Caco-2 (cell line): ENCODE results near the gene IL1RAPL2. TPM values are rescaled to one million over a fixed set of nuclear protein-coding genes. Genes with fewer than 3 reads are reported as not detected.

Experiments used
- BruUV-seq: library from RNA; stranded (reverse); fragments of 400-500 nt; replicated peaks from 2 replicates; lab custom pipeline; 2021; lab: Mats Ljungman, UMichigan
- CTCF ChIA-PET: fragments of 300-600 bp; sonication (Branson Sonifier 250); formaldehyde crosslinking; loops from one replicate; lab custom pipeline; 2022; ENCODE audit warnings: antibody characterized with exemption; lab: Charles Lee
- POLR2A ChIA-PET: fragments of 300-600 bp; sonication (Branson Sonifier 250); formaldehyde crosslinking; loops from one replicate; lab custom pipeline; 2022; ENCODE audit warnings: antibody characterized with exemption; lab: Charles Lee
- DNase-seq, 2 experiments: peaks; one replicate each; pipeline versions ENCODE4 v3.0.0 to v3.0.0-alpha.2; 2020 to 2022
- H3K27me3 ChIP-seq: replicated peaks from 2 replicates; pipeline ENCODE4 v1.6.0; 2011; ENCODE audit warnings: low read length; ENCODE audit not compliant: control insufficient read depth, insufficient read depth
- H3K36me3 ChIP-seq: 2 replicates; pipeline ENCODE4 v1.5.1; 2011; ENCODE audit warnings: low read length; ENCODE audit not compliant: control insufficient read depth, insufficient read depth
- H3K4me1 ChIP-seq: fragments of 250-450 bp; sonication (Bioruptor Pico); 2 replicates; pipeline ENCODE4 v1.5.1; 2020; ENCODE audit warnings: mild to moderate bottlenecking
- H3K4me3 ChIP-seq: 2 replicates; pipeline ENCODE4 v1.5.1; 2011; ENCODE audit warnings: low read depth, mild to moderate bottlenecking, control low read depth, low read length
- H3K9me3 ChIP-seq: fragments of 250-450 bp; sonication (Bioruptor Pico); 2 replicates; pipeline ENCODE4 v1.5.1; 2020; ENCODE audit warnings: mild to moderate bottlenecking, moderate library complexity
- H3K27ac Mint-ChIP-seq: one replicate; pipeline ENCODE4 v1.8.0; 2022; ENCODE audit warnings: mixed read lengths; ENCODE audit not compliant: unreplicated experiment
- H3K27me3 Mint-ChIP-seq: one replicate; pipeline ENCODE4 v1.8.0; 2022; ENCODE audit warnings: mixed read lengths; ENCODE audit not compliant: insufficient read depth, unreplicated experiment
- H3K36me3 Mint-ChIP-seq: one replicate; pipeline ENCODE4 v1.8.0; 2022; ENCODE audit warnings: mild to moderate bottlenecking, mixed read lengths; ENCODE audit not compliant: insufficient read depth, unreplicated experiment
- H3K4me1 Mint-ChIP-seq: one replicate; pipeline ENCODE4 v1.8.0; 2022; ENCODE audit warnings: low read depth, mixed read lengths; ENCODE audit not compliant: unreplicated experiment
- H3K4me3 Mint-ChIP-seq: one replicate; pipeline ENCODE4 v1.8.0; 2022; ENCODE audit warnings: mild to moderate bottlenecking, moderate library complexity, mixed read lengths; ENCODE audit not compliant: unreplicated experiment
- H3K9me3 Mint-ChIP-seq: one replicate; pipeline ENCODE4 v1.8.0; 2022; ENCODE audit warnings: mixed read lengths; ENCODE audit not compliant: unreplicated experiment
- intact Hi-C: fragments of 100-400 bp; cut with micrococcal nuclease; formaldehyde crosslinking; loops from one replicate; pipeline ENCODE4 v1.10.0; 2022; ENCODE audit not compliant: unreplicated experiment
- total RNA-seq: library from RNA; stranded (reverse); gene quantifications from 2 replicates; pipeline ENCODE4 v1.2.3, GENCODE V29; 2022
- TF ChIP-seq, protein P1 (sequence below), 2 experiments: fragments of 200-600 bp in 1 of 2; IDR thresholded peaks; 1 replicate in 1 of 2; 2 replicates in 1 of 2; pipeline versions ENCODE4 v1.5.1 to v1.8.0; 2011 to 2022; ENCODE audit warnings: antibody characterized with exemption in 1 of 2, control low read depth in 1 of 2, inconsistent platforms in 1 of 2, low read depth in 1 of 2, low read length in 1 of 2, mild to moderate bottlenecking in 1 of 2, moderate library complexity in 1 of 2; ENCODE audit not compliant: insufficient read depth in 1 of 2, severe bottlenecking in 1 of 2, unreplicated experiment in 1 of 2

IL1RAPL2 gene
- total RNA-seq, 1 experiment from 2014 or later = not detected

DNA sequence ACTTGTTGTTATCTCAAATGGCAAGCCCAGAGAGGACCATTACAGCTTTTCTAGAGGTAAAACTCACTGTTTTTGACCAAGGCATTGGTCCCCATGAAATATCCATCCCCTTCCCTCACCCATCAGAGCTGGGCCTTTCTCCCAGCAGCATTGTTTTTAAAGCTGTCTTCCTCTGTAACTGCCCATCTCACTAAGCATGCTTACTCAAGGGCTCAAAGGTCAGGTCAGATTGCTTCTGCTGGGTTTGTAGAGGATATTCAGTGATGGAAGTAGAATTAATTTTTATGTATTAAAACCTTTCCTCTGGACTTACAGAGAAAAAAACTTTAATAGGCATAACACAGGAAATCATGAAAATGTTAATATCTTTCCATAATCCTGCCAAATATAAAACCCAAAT is 643.4 kb downstream of the IL1RAPL2 start:
- Mint-ChIP-seq H3K4me1 (peaks cover 6% of the 10 kb centered on the region), H3K36me3 (peaks cover 6% of the 10 kb centered on the region), H3K9me3 (no peaks in the 10 kb centered on the region), H3K4me3 (no peak overlapping the region), H3K27ac (no peak overlapping the region), H3K27me3 (no peaks in the 10 kb centered on the region)
- Histone ChIP-seq H3K4me1 (no peaks in the 10 kb centered on the region), H3K27me3 (no peaks in the 10 kb centered on the region), H3K9me3 (no peaks in the 10 kb centered on the region), H3K4me3 (no peak overlapping the region), H3K36me3 (no peaks in the 10 kb centered on the region)
- intact Hi-C loops = no loop called here
- TF ChIP-seq, protein P1, sequence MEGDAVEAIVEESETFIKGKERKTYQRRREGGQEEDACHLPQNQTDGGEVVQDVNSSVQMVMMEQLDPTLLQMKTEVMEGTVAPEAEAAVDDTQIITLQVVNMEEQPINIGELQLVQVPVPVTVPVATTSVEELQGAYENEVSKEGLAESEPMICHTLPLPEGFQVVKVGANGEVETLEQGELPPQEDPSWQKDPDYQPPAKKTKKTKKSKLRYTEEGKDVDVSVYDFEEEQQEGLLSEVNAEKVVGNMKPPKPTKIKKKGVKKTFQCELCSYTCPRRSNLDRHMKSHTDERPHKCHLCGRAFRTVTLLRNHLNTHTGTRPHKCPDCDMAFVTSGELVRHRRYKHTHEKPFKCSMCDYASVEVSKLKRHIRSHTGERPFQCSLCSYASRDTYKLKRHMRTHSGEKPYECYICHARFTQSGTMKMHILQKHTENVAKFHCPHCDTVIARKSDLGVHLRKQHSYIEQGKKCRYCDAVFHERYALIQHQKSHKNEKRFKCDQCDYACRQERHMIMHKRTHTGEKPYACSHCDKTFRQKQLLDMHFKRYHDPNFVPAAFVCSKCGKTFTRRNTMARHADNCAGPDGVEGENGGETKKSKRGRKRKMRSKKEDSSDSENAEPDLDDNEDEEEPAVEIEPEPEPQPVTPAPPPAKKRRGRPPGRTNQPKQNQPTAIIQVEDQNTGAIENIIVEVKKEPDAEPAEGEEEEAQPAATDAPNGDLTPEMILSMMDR (IDR thresholded peaks at IDR 0.05; ENCODE audit: insufficient read depth in 1 of 2, low read depth in 1 of 2, low read length in 1 of 2, severe bottlenecking in 1 of 2, unreplicated experiment in 1 of 2) = no peak
- no TSS peak for BruUV-seq
- no peak for DNase-seq
- ChIA-PET POLR2A (no interaction called here), CTCF (no interaction called here)

GRCh38 chrX:105210258-105210657 is 644.3 kb downstream of the IL1RAPL2 start:
- intact Hi-C loops = no loop called here
- POLR2A ChIA-PET = no interaction called here
- no peaks in the 10 kb centered on the region for H3K9me3 ChIP-seq
- Mint-ChIP-seq H3K9me3 (no peaks in the 10 kb centered on the region), H3K4me1 (peaks cover 6% of the 10 kb centered on the region), H3K4me3 (no peak overlapping the region), H3K27ac (no peak overlapping the region), H3K27me3 (no peaks in the 10 kb centered on the region), H3K36me3 (peaks cover 6% of the 10 kb centered on the region)
- no peaks in the 10 kb centered on the region for H3K4me1 ChIP-seq
- BruUV-seq = no TSS peak
- no peaks in the 10 kb centered on the region for H3K27me3 ChIP-seq
- DNase-seq = no peak
- no peak overlapping the region for H3K4me3 ChIP-seq
- TF ChIP-seq, protein P1 (IDR thresholded peaks at IDR 0.05; ENCODE audit: insufficient read depth in 1 of 2, low read depth in 1 of 2, low read length in 1 of 2, severe bottlenecking in 1 of 2, unreplicated experiment in 1 of 2) = no peak
- CTCF ChIA-PET = no interaction called here
- no peaks in the 10 kb centered on the region for H3K36me3 ChIP-seq

GRCh38 chrX:105211066-105211575 is 645.1 kb downstream of the IL1RAPL2 start:
- H3K4me3 ChIP-seq = no peak overlapping the region
- Mint-ChIP-seq H3K36me3 (peaks cover 6% of the 10 kb centered on the region), H3K4me1 (peaks cover 6% of the 10 kb centered on the region), H3K9me3 (no peaks in the 10 kb centered on the region), H3K27me3 (no peaks in the 10 kb centered on the region), H3K4me3 (no peak overlapping the region), H3K27ac (no peak overlapping the region)
- H3K9me3 ChIP-seq = no peaks in the 10 kb centered on the region
- TF ChIP-seq, protein P1 (IDR thresholded peaks at IDR 0.05; ENCODE audit: insufficient read depth in 1 of 2, low read depth in 1 of 2, low read length in 1 of 2, severe bottlenecking in 1 of 2, unreplicated experiment in 1 of 2) = no peak
- ChIA-PET CTCF (no interaction called here), POLR2A (no interaction called here)
- DNase-seq = no peak
- intact Hi-C loops = no loop called here
- H3K36me3 ChIP-seq = no peaks in the 10 kb centered on the region
- no TSS peak for BruUV-seq
- no peaks in the 10 kb centered on the region for H3K27me3 ChIP-seq
- H3K4me1 ChIP-seq = no peaks in the 10 kb centered on the region
